KMS-11 (cell line): ENCODE results near the gene CCR6.
A peak's percentile ranks its signal among the peaks of the same experiment; 100 is the strongest.
"Not testable (repeated sequence)": the region's sequence is repeated elsewhere in the genome, so short reads cannot be mapped to it uniquely, and the experiment has no call there.

ENCODE experiments used
- H2AFZ ChIP-seq: fragments of 200-600 bp; sonication (generic); 2 replicates; pipeline ENCODE4 v1.6.1; 2016; ENCODE audit warnings: antibody characterized with exemption, mixed run types, low read depth
- H3K27ac ChIP-seq: fragments of 200-600 bp; sonication (generic); 2 replicates; pipeline ENCODE4 v1.6.1; 2016; ENCODE audit warnings: mild to moderate bottlenecking, mixed run types
- H3K27me3 ChIP-seq: fragments of 200-600 bp; sonication (generic); 2 replicates; pipeline ENCODE4 v1.6.1; 2017; ENCODE audit warnings: mild to moderate bottlenecking, low read depth, mixed run types, moderate library complexity; ENCODE audit not compliant: insufficient read depth
- H3K36me3 ChIP-seq: fragments of 200-600 bp; sonication (generic); 2 replicates; pipeline ENCODE4 v1.6.1; 2017; ENCODE audit warnings: mild to moderate bottlenecking, mixed run types; ENCODE audit not compliant: insufficient read depth
- H3K4me1 ChIP-seq: fragments of 200-600 bp; sonication (generic); 2 replicates; pipeline ENCODE4 v1.6.1; 2016; ENCODE audit warnings: mild to moderate bottlenecking, low read depth, mixed run types; ENCODE audit not compliant: poor library complexity, severe bottlenecking
- H3K4me2 ChIP-seq: fragments of 200-600 bp; sonication (generic); 2 replicates; pipeline ENCODE4 v1.7.0; 2016; ENCODE audit warnings: mild to moderate bottlenecking, mixed run types
- H3K4me3 ChIP-seq: fragments of 200-600 bp; sonication (generic); IDR thresholded peaks from 2 replicates; pipeline ENCODE4 v1.6.1; 2017; ENCODE audit warnings: low read depth, low read length, mixed read lengths; ENCODE audit not compliant: insufficient read depth
- H3K79me2 ChIP-seq: fragments of 200-600 bp; sonication (generic); 2 replicates; pipeline ENCODE4 v1.6.1; 2016; ENCODE audit warnings: low read depth, mixed run types; ENCODE audit not compliant: insufficient read depth
- H3K9ac ChIP-seq: fragments of 200-600 bp; sonication (generic); 2 replicates; pipeline ENCODE4 v1.6.1; 2016; ENCODE audit warnings: mild to moderate bottlenecking, mixed run types
- H4K20me1 ChIP-seq: fragments of 200-600 bp; sonication (generic); 2 replicates; pipeline ENCODE4 v1.6.1; 2016; ENCODE audit warnings: mild to moderate bottlenecking, mixed run types; ENCODE audit not compliant: insufficient read depth
- TF ChIP-seq, protein P1 (sequence below): fragments of 200-600 bp; sonication (generic); conservative IDR thresholded peaks from 2 replicates; pipeline ENCODE4 v1.6.1; 2017; ENCODE audit warnings: low read depth, mild to moderate bottlenecking, antibody characterized with exemption, low read length, moderate library complexity, mixed read lengths

The CCR6 gene

DNA sequence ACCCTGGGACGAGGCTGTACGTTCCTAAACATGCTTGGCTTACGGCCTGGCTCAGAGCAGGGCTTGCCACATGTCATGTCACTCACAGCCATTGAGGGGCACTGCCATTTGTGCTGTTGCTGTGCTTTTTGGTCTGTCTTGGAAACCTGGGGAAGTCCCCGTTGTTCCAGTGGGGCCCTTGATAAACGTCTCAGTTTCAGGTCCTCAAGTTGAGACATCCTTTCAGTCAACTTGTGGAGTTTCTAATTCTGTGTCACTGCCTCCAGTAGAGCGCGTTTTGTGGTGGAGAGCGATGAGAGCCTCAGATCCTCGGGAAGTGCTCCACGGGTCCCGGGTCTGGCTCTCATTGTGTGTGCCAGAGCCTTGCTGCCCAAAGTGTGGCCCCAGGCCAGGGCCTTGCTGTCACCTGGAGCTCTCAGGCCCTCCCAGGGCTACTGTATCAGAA, 43.0 kb upstream of the CCR6 start:
- TF ChIP-seq, protein P1, sequence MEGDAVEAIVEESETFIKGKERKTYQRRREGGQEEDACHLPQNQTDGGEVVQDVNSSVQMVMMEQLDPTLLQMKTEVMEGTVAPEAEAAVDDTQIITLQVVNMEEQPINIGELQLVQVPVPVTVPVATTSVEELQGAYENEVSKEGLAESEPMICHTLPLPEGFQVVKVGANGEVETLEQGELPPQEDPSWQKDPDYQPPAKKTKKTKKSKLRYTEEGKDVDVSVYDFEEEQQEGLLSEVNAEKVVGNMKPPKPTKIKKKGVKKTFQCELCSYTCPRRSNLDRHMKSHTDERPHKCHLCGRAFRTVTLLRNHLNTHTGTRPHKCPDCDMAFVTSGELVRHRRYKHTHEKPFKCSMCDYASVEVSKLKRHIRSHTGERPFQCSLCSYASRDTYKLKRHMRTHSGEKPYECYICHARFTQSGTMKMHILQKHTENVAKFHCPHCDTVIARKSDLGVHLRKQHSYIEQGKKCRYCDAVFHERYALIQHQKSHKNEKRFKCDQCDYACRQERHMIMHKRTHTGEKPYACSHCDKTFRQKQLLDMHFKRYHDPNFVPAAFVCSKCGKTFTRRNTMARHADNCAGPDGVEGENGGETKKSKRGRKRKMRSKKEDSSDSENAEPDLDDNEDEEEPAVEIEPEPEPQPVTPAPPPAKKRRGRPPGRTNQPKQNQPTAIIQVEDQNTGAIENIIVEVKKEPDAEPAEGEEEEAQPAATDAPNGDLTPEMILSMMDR = peak; percentile 30; the same call in 1 of the 2 replicates
- H2AFZ ChIP-seq = peak overlapping the region; percentile 44; the same call in 1 of the 2 replicates
- H3K27ac ChIP-seq = peak overlapping the region; percentile 44; the same call in 1 of the 2 replicates
- H3K79me2 ChIP-seq = no peaks in the 10 kb centered on the region
- H3K36me3 ChIP-seq = no peaks in the 10 kb centered on the region
- no peaks in the 10 kb centered on the region for H3K27me3 ChIP-seq
- H3K4me2 ChIP-seq = peak overlapping the region; percentile 71
- H3K9ac ChIP-seq = no peak overlapping the region
- H3K4me1 ChIP-seq = peaks cover 22% of the 10 kb centered on the region
- H4K20me1 ChIP-seq = no peaks in the 10 kb centered on the region
- H3K4me3 ChIP-seq = no peak overlapping the region

DNA sequence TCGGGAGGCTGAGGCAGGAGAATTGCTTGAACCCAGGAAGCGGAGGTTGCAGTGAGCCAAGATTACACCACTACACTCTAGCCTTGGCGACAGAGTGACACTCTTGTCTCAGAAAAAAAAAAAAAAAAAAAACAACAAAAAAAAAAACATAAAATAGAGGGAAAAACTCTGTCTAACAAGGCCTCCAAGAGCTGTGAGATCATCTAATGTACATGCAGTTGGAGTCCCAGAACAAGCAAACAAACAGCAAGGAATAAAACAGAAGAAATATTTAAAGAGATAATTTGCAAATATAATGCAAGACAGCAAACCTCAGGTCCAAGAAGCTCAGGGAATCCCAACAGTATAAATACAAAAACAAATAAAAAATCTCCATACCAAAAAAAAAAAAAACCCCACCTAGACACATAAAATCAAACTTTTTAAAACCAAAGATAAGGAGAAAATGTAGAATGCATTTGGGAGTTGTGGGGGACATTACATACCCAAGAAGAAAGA, 35.0 kb upstream of the CCR6 start:
- Histone ChIP-seq H3K4me1 (no peaks in the 10 kb centered on the region), H3K9ac (no peak overlapping the region), H3K4me2 (no peak overlapping the region), H4K20me1 (no peaks in the 10 kb centered on the region), H2AFZ (no peak overlapping the region), H3K27me3 (no peaks in the 10 kb centered on the region), H3K79me2 (no peaks in the 10 kb centered on the region), H3K27ac (no peak overlapping the region), H3K4me3 (no peak overlapping the region), H3K36me3 (no peaks in the 10 kb centered on the region)
- TF ChIP-seq, protein P1 = no peak

DNA sequence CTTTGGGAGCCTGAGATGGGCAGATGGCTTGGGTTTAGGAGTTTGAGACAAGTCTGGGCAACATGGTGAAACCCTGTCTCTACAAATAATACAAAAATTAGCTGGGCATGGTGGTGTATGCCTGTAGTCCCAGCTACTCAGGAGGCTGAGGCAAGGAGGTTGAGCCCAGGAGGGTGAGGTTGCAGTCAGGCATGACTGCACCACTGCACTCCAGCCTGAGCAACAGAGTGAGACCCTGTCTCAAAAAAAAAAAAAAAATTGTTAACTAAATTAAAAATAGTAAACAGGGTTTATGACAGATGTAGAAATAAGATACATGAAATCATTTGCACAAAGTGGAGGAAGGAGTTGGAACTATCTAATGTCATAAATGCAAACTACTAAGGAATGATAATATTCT, 34.2 kb upstream of the CCR6 start:
- H3K79me2 ChIP-seq, H3K4me3 ChIP-seq, H3K9ac ChIP-seq, H3K4me1 ChIP-seq, H3K27me3 ChIP-seq, H3K36me3 ChIP-seq, H3K4me2 ChIP-seq, H2AFZ ChIP-seq, H4K20me1 ChIP-seq, H3K27ac ChIP-seq: not testable (repeated sequence)

DNA sequence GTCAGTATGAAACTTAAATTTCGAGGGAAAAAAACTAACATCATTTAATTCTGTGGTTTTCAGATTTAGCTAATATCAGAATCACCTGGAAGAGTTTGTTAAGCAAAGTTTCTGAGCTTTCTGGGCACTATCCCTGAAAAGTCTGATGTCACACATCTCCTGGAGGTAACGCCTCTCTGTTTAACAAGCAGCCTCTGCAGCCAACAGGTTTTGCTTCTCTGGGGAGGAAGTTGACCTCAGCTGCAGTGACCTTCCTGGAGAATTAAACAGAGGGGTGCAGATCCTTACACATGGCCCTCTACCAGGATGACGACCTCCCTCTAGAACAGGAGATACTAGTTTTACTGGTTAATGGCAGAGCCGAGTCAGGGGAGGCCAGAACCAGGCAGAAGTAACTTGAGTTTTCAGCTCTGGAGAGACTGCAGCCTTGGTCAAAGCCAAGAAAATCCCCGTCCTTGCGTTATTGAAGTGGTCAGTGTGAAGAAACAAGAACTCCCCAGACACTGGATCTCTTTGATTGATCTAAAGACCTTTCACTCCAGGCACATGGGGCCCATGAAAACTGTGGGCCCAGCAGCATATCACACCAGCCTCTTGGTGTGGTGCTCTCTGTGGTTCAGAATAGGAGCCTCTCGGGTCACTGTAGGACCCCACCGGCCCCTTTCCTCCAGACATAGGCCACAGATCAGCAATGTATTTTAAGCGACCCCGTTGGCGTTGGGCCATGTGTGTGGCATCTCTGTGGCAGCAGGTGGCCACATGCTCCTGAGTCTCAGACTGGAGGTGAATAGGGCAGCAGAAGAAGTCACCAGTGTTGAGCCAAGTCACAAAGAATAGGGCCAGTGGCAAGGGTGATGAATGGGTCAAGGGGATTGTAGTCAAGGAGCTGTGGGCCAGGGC, 33.4 kb upstream of the CCR6 start:
- Histone ChIP-seq H3K4me1 (peaks cover 12% of the 10 kb centered on the region), H3K79me2 (no peaks in the 10 kb centered on the region), H2AFZ (no peak overlapping the region), H3K4me2 (no peak overlapping the region), H3K9ac (no peak overlapping the region), H3K4me3 (no peak overlapping the region), H3K27ac (no peak overlapping the region), H3K36me3 (no peaks in the 10 kb centered on the region), H3K27me3 (no peaks in the 10 kb centered on the region), H4K20me1 (no peaks in the 10 kb centered on the region)
- TF ChIP-seq, protein P1 = no peak

DNA sequence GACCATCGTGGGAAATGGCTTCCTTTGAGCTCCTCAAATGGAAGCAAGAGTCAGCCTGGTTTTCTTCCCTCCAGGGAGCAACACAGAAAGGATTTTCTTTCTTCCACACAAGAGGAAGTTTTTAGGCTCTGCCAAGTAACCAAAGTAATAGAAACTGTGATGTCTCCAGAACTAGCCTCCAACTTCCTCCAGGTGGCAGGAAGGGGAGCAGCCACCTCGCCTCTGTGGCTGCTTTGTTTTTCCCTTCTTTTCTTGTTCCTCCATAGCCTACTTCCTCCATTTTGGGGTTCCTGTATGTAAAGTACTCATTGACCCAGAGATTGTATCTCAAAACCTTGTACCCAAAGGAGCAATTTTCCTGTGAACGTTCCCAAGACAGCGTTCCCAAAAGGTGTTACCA, 32.7 kb upstream of the CCR6 start:
- H4K20me1 ChIP-seq = no peaks in the 10 kb centered on the region
- no peak overlapping the region for H3K4me3 ChIP-seq
- no peaks in the 10 kb centered on the region for H3K79me2 ChIP-seq
- peaks cover 19% of the 10 kb centered on the region for H3K4me1 ChIP-seq
- H3K9ac ChIP-seq = no peak overlapping the region
- H3K27ac ChIP-seq = no peak overlapping the region
- H3K4me2 ChIP-seq = no peak overlapping the region
- H3K36me3 ChIP-seq = no peaks in the 10 kb centered on the region
- H2AFZ ChIP-seq = no peak overlapping the region
- TF ChIP-seq, protein P1 = no peak
- no peaks in the 10 kb centered on the region for H3K27me3 ChIP-seq
